Activated effector memory CD4-positive, alpha-beta T cell treated with anti-CD3 and anti-CD28 coated beads, Interleukin-2, amount 50 U/mL, for 16 hours (primary cell): ENCODE results near the gene ADH1A.
"Not testable (repeated sequence)": the region's sequence is repeated elsewhere in the genome, so short reads cannot be mapped to it uniquely, and the experiment has no call there.

Experiments used
- DNase-seq: peaks from one replicate; pipeline ENCODE4 v3.0.0-alpha.2; 2020

Gene ADH1A

DNA sequence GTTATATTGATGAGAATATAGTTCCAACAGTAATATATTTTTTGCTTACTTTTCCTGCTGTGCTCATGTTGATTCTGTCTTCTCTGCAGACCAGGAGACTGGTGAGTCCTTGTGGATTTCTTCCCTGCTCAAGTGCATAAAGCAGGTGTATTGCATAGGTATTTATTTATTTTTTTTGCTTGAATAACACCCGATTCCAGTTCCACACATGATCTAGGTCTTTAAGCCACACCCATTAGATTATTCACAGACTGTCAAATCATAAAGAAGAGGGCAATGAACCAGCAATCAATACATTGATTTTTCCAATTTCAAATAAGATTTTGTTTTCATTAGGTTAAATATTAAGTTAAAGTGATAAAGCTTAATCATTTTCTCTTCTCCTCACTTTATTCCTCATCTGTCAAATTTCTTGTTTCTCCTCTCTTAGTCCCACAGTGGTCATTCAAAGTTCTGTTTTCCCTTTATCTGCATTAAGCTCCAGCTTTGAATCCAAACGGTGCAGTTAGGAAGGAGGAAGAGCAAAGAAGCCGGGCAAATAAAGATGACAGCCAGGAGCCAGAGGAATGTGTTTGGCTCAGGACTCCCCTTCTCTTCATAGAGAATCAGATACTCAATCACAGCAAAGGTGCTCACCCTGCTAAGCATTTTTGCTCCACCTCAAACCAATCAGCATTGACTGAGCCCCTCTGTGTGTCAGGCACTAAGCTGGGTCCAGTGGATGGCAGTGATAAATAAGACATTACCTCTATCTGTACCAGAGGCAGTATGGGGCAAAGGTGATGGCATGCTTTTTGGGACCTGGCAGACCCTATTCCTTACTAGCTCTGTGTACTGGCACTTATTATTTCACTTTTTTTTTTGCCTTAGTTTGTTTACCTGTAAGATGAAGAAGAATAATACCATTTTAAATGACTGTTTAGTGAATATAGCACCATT lies at the start of gene ADH1A:
ADH1A (minus strand) TSS at position 138 of the 939 bp plus-strand sequence; CDS start at position 67, 71 bp downstream.
- no peak for DNase-seq

DNA sequence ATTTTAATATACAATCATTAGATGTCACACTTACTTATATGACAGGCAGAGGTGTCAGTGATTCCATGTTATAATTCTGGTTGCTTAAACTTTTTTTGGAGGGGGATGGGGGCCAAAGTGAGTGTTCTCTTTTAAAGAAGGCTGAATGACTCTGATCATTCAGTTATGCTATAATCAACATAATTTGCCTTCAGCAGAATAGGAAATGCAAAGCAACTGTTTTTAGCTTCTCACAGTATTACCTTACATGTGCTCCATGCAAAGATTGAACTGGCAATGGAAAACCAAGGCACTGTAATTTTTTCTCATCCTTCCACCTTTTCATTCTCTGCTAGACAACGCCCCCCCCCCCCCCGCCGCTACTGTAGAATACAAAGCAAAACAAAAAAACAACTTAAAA lies 48.4 kb upstream of the ADH1A start:
- no peak for DNase-seq

DNA sequence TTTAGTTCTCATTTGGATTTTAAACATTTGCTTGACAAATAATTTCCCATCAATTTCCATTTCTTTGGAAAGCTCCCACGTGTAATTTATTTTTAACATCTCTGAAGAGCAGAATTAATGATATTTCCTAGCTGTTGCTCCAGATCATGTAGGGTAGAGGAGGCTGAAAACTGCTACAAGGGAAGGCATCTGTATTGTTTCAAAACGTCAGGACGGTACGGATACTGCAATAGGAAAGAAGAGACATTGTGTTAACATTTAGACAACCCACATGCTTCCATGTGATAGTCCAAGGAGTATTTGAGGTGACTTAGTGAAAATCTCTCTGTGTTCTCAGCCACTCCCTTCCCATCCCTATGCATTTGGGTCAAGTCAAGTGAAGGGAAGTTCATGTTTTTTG lies 45.8 kb upstream of the ADH1A start:
- DNase-seq: no peak

DNA sequence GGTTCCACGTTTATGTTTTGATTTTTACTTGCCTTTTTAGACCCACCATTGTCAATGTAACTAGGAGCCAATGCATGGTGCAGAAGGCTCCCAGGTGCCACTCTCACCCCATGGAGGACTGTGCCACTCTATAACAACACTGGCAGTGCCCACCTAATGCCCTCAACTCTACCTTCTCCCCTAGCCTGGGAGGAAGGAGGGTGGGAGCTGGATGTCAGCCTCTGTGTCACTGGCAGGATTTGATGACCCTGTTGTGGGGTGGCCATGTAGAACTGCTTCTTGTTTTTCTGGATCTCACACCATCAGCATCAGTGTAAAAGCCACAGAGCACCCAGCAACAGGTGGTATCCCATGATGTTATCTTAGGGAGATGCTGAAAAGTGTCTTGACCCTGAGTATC lies 44.1 kb upstream of the ADH1A start:
- no peak for DNase-seq

DNA sequence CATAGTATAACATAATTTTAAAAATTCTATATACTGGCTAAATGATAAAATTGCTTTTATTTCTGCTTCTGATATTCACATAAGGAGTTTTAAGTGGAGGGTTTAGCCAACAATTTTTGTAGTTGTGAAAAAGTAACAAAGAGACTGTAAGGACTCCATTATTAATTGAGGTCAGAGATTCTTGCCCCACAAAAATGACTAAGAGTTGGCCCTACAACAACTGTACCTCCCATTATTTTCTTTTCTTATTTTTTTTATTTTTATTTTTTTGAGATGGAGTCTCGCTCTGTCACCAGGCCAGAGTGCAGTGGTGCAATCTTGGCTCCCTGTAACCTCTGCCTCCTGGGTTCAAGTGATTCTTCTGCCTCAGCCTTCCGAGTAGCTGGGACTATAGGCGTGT lies 39.9 kb upstream of the ADH1A start:
- no peak for DNase-seq

DNA sequence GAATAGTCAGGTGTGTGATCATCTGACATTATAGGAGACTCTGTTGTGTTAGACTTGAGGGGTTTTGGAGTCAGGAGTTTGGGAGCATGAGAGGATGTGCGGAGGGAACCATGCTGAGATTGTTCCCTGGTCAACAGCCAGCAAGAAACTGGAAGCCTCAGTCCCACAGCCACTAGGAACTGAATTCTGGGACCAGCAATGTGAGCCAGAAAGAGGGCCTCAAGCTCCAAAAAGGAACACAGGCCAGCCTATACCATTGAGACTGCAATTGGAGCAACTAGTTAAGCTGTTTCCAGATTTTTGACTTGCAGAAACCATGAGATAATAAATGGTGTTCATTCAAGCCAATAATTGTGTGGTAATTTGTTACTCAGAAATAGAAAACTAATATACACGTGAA lies 39.1 kb upstream of the ADH1A start:
- DNase-seq: no peak

DNA sequence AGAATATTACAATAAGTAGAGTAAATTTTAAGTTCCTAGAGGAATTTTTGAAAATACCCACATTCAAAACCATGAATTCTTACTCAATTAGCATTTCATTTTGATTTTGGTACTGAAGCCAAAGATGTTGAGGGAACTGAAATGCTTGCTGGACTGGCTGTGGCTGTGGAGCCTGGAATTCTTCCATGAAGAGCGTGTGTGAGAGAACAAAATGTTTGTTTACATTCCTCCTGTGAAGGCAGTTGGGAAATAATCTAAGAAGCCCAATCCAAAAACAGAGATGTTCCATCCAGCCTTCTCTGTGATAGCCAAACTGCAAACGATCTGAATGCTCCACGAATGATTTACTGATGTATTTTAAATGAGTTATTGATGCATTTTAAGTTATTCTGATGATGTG lies 34.2 kb upstream of the ADH1A start:
- DNase-seq: no peak

DNA sequence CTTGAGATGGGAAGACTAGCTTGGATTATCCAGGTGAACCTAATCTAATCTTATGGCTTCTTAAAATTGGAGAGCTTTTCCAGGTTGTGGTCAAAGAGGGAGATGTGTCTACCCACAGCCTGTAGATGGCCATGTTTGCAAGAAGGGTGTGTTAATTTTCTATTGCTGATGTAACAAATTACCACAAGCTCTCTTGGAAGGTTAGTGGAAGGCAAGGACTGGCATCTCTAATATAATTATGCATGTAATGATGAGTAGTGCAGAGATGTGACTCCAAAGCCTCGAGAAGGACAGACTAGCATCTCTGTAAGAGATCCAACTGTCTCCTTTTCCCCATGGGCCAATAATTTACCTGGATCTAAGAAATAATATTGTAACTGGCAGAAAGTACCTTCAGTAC lies 33.6 kb upstream of the ADH1A start:
- DNase-seq: no peak

DNA sequence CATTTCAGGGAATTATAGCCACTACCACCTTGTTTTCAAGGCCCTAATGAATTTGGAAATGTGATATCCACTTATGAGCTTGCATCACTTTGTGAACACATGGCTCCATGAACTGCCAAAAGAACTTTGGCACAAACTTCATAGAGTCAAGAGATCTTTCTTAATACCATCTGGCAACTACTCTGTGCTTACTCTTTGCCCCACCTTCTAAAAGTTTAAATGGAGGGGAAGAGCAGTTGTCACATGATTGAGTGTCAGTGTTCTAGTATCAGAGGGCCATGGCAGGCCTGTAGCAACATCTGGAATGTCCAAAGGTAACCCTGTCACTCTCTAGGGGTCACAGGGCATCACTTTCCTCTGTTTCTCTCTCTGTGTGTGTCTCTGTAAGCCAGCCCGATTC lies 33.0 kb upstream of the ADH1A start:
- no peak for DNase-seq

DNA sequence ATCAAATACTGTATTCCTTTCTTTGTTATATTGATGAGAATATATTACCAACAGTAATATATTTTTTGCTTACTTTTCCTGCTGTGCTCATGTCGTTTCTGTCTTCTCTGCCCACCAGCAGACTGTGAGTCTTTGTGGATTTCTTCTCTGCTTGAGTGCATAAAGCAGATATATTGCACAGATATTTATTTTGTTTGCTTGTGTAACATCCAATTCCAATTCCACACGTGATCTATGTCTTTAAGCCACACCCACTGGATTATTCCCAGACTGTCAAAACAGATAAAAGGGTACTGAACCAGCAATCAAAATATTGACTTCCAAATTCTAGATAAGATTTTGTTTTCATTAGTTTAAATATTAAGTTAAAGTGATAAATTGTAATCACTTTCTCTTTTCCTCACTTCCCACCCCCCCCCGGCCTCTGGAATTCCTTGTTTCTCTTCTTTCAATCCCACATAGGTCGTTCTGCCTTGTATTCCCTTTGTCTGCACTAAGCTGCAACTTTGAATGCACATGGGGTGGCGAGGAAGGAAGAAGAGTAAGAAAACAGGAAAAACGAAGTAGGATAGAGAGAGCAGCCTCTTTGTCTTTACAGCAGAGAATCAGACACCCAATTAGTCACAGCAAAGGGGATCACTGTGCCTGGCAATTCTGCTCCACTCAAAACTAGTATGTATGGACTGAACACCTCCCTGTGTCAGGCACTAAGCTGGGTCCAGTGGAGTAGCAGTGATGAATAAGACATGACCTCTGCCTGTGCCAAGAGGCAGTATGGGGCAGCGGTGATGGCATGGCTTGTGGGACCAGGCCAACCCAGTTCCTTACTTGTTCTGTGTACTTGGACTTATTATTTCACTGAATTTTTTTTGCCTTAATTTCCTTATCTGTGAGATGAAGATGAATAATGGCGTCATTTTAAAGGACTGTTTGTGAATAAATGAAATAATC lies 30.7 kb upstream of the ADH1A start, which contains the start of gene ADH1B:
ADH1B (minus strand) TSS at position 161 of the 951 bp plus-strand sequence; CDS start at position 91, 70 bp downstream.
- no peak for DNase-seq

DNA sequence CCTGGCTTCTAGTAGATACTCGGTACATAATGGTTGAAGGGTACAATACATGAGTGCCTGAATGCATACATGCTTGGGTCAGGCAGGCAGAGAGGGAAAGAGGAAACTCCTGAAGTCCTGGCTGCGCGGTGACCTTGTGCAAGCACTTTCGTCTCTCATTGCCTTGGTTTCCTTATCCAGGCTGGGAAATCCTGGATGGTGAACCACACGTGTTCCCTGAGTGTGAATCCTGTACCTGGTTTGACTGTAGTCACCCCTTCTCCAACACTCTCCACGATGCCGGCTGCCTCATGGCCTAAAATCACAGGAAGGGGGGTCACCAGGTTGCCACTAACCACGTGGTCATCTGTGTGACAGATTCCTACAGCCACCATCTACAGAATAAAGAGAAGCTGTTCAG lies 27.0 kb upstream of the ADH1A start:
- not testable (repeated sequence) for DNase-seq

DNA sequence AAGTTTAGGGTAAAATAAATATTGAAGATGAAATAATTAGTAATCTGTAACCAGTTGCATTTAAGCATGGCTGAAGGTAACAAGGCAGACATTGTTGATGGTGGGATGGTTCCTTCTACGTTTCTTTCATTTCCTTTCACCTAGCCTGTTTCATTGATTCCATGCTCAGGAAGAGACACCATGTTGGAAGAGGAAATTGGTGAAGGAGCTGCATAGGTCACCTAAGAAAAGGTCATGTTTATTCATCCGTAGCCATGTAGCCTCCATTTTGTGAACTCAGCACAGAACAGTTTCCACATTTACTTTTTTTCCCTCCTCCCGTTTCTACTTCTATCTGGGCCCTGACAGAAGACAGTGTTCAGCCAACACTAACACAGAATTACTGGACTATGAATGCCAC lies 26.6 kb upstream of the ADH1A start:
- no peak for DNase-seq

DNA sequence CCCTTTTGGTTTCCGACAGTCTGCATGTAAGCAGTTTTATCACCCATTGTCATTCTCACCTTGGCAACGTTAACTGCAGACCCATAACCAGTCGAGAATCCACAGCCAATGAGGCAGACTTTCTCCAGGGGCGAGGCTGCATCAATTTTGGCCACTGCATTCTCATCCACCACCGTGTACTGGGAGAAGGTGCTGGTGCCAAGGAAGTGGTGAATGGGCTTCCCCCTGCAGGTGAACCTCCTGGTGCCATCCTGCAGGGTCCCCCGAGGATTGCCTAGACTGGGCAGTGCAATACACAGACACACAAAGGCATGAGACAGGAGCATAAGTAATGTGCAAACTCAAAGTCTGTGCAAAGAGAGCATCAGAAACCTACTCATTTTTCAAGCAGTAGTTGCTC lies 25.1 kb upstream of the ADH1A start:
- no peak for DNase-seq

DNA sequence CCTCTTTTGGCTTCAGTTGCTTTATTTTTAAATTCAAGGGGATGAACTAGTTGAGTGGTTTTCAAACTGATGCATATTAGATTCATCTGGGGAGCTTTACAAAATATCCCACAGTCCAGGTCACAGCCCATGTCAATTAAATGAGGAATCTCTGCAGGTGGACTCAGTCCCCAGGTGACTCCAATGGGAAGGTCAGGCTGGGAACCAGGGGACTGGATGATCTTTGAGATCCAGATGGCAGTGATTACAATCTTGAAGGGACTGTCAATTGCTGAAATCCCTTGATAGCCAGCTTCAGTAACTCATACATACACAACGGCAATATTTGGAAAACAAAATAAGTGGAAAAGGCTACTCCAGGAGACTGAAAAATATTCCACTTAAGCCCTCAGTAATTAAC lies 23.4 kb upstream of the ADH1A start:
- DNase-seq: no peak

DNA sequence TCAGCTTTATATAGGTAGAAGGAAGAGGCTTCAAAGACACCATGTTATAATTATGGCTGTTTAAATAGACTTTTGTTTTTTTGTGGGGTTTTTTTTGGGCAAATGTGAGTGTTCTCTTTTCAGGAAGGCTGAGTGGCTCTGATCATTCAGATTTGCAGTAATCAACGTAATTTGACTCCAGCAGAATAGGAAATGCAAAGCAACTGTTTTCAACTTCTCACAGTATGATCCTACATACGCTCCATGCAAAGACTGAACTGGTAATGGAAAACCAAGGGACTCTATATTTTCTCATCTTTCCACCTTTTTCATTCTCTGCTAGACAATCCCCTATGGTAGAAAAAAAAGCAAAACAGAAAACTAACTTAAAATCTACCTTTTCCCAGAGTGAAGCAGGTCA lies 19.6 kb upstream of the ADH1A start:
- DNase-seq: no peak

DNA sequence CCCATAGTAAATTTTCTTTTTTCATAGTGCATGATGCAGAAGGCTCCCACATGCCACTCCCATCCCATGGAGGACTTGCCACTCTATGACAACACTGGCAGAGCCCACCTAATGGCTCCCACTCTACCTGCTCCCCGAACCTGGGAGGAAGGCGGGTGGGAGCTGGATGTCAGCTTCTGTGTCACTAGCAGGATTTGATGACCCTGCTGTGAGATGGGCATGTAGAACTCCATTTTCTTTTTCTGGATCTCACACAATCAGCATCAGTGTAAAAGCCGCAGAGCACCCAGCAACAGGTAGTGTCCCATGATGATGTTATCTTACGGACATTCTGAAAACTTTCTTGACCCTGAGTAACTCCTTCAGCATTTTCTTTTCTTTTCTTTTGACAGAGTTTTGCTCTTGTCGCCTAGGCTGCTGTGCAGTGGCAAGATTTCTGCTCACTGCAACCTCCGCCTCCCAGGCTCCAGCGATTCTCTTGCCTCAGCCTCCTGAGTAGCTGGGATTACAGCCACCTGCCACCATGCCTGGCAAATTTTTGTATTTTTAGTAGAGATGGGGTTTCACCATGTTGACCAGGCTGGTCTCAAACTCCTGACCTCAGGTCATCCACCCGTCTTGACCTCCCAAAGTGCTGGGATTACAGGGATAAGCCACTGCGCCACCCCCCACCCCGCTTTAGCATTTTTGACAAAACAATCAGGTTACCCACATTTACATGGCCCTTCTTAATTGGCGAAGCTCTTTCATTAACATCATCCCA lies 15.0 kb upstream of the ADH1A start:
- DNase-seq: no peak

DNA sequence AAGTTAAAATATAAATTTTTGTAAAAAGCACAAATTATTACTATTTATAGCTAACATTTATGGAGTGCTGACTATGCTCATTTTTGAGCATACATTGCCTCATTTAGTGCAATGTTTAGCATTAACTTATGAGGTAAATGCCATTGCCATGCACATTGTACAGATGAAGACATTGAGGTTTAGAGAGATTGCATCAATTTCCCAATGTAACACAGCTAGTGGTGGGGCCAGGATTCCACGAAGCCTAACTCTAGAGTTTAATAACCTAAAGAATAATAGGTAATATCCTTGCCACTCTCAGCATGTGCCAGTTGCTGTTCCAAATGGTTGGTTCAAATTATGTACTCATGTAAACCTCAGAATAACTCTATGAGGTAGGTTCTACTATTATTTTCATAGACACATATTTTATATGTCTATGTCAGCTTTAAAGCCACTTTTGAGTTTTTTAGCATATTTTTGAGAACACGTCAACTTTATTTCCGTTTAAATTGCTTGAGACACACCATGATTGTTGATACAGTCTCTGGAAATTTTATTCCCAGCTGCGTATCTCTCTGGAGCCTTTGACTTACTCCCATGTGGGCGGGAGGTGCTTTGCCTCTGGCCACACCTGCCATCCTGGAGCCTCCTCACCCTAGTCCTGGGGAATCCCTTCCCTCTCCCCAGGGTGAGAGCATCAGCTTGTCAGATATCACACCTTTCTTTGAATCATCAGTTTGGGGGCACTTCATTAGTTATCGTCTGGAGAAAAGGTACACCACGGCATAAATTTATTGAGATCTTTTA lies 10.8 kb upstream of the ADH1A start:
- no peak for DNase-seq

DNA sequence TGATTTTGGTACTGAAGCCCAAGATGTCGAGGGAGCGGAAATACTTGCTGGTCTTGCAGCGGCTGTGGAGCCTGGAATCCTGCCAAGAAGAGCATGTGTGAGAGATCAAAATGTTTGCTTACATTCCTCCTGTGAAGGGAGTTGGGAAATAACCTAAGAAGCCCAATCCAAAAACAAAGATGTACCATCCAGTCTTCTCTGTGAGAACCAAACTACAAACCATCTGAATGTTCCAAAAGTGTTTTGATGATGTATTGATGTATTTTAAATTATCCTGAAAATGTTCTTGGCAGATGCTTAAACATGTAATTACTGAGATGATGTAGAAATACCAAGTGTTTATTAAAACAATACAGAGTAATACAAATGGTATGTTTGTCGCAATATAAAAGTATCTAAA lies 10.1 kb upstream of the ADH1A start:
- no peak for DNase-seq

DNA sequence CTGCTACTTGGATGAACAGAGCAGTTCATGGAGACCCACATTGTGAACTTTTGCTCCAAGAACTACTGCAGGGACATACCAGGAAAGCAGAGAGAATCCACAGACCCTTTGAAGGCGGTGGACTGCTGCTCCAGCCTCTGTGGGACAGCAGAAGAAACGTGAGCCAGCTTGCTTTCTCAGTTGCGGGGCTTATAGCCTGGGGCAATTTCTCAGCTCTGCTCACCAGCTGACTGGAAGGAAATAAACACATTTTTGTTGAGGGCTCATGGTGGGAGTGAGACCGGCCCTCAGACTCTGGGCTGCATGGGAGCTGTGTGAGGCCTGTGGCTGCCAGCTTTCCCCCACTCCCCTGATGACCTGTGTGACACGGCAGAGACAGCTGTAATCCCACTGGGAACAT lies 2.6 kb upstream of the ADH1A start:
- DNase-seq: no peak

DNA sequence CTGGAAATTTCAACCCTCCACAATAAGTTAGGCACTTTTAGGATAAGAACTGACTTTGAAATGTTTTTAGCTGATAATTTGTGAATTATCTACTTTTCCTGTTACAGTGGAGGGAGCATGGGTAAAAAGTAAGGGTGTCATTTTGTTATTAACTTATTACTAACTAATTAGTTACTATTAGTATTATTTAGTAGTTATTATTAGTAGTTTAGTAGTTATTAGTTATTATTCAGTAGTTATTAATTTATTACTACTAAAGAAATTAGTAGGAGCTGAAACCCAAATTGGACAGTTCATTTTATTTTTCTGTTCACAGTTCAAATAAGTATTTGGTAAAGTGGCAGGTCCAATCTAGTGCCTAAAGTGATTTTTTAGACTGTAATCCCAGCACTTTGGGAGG lies 5.4 kb downstream of the ADH1A start:
- DNase-seq: no peak

DNA sequence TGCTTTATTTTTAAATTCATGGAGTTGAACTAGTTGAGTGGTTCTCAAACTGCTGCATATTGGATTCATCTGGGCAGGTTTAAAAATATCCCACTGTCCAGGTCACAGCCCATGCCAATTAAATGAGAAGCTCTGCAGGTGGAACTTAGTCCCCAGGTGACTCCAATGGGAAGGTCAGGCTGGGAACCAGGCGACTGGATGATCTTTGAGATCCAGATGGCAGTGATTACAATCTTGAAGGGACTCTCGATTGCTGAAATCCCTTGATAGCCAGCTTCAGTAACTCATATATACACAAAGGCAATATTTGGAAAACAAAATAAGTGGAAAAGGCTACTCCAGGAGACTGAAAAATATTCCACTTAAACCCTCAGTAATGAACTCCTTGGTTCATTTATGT lies 8.1 kb downstream of the ADH1A start:
- DNase-seq: no peak

DNA sequence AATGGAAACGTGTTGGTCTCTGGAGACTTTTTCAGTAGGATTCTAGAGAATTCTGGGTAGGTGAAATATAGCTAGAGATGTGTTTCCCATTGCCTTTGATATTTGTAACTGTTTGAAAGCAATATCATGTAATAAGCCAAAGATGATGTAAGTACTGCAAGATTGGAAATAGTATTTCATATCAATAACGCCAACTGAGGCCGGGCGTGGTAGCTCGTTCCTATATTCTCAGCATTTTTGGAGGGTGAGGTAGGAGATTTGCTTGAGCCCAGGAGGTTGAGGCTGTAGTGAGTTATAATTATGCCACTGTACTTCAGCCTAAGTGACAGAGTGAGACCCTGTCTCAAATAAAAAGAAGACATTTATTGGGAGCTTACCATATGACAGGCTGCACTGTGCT lies 9.5 kb downstream of the ADH1A start:
- DNase-seq: no peak
